Pancreas (tissue), 10 donors: ENCODE results near the gene GGA1. TPM values are rescaled to one million over a fixed set of nuclear protein-coding genes. Genes with fewer than 3 reads are reported as not detected.
A peak's percentile ranks its signal among the peaks of the same experiment; 100 is the strongest.

ENCODE experiments used
- ATAC-seq, 4 donors: fragments of 200-7000 bp; cut with Tn5 transposase; one replicate each; pipeline versions ENCODE4 v1.8.0 to v1.9.1; 2020; ENCODE audit warnings: mild to moderate bottlenecking in 4 of 4, moderate library complexity in 4 of 4
- DNase-seq, 6 donors: peaks; one replicate each; pipeline ENCODE4 v3.0.0-alpha.2; 2020
- FAIRE-seq: peaks from 2 replicates; lab custom pipeline; 2012; peaks lifted over from hg19 to GRCh38; lab: Jason Lieb, UNC
- H3K27ac ChIP-seq, 4 donors: fragments of 200-600 bp; sonication (generic); 1 replicate in 3 of 4; 2 replicates in 1 of 4; pipeline versions ENCODE4 v1.5.0 to v1.8.0; 2020
- H3K27me3 ChIP-seq, 4 donors: fragments of 200-600 bp; one replicate each; pipeline ENCODE4 v1.8.0; 2021
- H3K36me3 ChIP-seq, 3 donors: fragments of 200-600 bp; sonication (generic) in 1 of 3; one replicate each; pipeline versions ENCODE4 v1.5.0 to v1.8.0; 2020 to 2021
- H3K4me1 ChIP-seq, 3 donors: fragments of 200-600 bp; one replicate each; pipeline ENCODE4 v1.8.0; 2021
- H3K4me3 ChIP-seq, 4 donors: fragments of 200-600 bp; sonication (generic) in 2 of 4; one replicate each; pipeline versions ENCODE4 v1.5.0 to v1.8.0; 2020 to 2021
- H3K9me3 ChIP-seq, 4 donors: fragments of 200-600 bp; one replicate each; pipeline ENCODE4 v1.8.0; 2021
- WGBS, 2 donors: extraction: QIAGEN DNeasy Blood & Tissue Kit; methylation state at CpG; one replicate each; pipeline ENCODE4 v1.1.7; 2013; 5-methylcytosine and 5-hydroxymethylcytosine counted together
- intact Hi-C, 3 donors: fragments of 100-400 bp; cut with DNase I; formaldehyde crosslinking; loops; one replicate each; pipeline versions ENCODE4 v1.11.1 to v1.14.2; 2022
- polyA plus RNA-seq, 2 donors: library from polyadenylated mRNA; stranded (reverse); fragments of 200-250 nt; gene quantifications; one replicate each; pipeline ENCODE4 v1.2.3, GENCODE V29; 2013
- total RNA-seq, 6 donors: library from RNA; stranded (reverse); fragmentation: NEBNext Ultra II Directional in 4 of 6; extraction: Animal tissue kit (Norgen Biotek cat#: 25700) in 4 of 6; gene quantifications; one replicate each; pipeline versions ENCODE4 v1.2.1 to v1.2.4, GENCODE V29; 2021 to 2023
- TF ChIP-seq, protein P1 (sequence below), 4 donors: fragments of 200-600 bp; sonication (generic) in 3 of 4; IDR thresholded peaks; one replicate each; pipeline versions ENCODE4 v1.5.0 to v1.8.0; 2021; ENCODE audit warnings: antibody characterized with exemption in 4 of 4
- donor health status: healthy with polysubstance abuse.
- donor health status: DM: no; HTN: no; CAD: no; lungs with moderate emphysema.
- donor health status: DM: no; HTN: no; CAD: no.
- donor health status: control.
- donor health status: control.
- donor health status: Bipolar disorder and iron deficiency.
- donor health status: DM: yes; HTN: yes; CAD: no.
- donor health status: DM: no; HTN: no; CAD: no.
- donor health status: DM: no; HTN: no; CAD: no.
- donor health status: DM: yes; HTN: yes; CAD: no.

GGA1 gene
- total and polyA plus RNA-seq, 8 donors = 17.9 to 84.9 (median 23.9) TPM

DNA sequence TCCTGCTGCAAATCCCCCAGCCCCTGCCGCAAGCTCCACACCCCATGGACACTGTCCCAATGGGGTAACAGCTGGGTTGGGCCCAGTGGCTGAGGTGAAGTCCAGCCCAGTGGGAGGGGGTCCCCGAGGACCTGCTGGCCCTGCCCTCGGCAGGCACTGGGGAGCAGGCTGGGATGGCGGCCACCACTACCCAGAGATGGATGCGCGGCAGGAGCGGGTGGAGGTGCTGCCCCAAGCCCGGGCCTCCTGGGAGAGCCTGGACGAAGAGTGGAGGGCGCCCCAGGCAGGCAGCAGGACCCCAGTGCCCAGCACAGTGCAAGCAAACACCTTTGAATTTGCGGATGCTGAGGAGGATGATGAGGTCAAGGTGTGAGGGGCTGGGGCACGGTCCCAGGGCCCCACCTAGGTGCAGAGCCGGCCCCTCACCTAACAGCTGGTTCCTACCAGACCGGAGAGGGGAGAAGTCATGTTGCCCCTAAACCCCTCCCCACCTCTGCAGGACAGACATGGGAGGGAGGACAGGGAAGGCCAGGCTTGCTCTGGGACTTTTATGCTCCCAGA is 40.1 kb upstream of the GGA1 start:
- Histone ChIP-seq H3K27ac (peak overlapping the region; percentile 77 to 98 (median 95)), H3K27me3 (no peaks in the 10 kb centered on the region), H3K4me3 (peak overlapping the region in 1 of 4 donors; percentile 9), H3K9me3 (no peaks in the 10 kb centered on the region), H3K4me1 (peaks cover 71 to 81% (median 74%) of the 10 kb centered on the region in 3 donors), H3K36me3 (peaks cover 0 to 20% (median 12%) of the 10 kb centered on the region in 3 donors)
- ATAC-seq = no peak
- 33 to 38% methylated on average over 13 to 14 of the region's 14 CpGs for WGBS, 2 donors
- TF ChIP-seq, protein P1, sequence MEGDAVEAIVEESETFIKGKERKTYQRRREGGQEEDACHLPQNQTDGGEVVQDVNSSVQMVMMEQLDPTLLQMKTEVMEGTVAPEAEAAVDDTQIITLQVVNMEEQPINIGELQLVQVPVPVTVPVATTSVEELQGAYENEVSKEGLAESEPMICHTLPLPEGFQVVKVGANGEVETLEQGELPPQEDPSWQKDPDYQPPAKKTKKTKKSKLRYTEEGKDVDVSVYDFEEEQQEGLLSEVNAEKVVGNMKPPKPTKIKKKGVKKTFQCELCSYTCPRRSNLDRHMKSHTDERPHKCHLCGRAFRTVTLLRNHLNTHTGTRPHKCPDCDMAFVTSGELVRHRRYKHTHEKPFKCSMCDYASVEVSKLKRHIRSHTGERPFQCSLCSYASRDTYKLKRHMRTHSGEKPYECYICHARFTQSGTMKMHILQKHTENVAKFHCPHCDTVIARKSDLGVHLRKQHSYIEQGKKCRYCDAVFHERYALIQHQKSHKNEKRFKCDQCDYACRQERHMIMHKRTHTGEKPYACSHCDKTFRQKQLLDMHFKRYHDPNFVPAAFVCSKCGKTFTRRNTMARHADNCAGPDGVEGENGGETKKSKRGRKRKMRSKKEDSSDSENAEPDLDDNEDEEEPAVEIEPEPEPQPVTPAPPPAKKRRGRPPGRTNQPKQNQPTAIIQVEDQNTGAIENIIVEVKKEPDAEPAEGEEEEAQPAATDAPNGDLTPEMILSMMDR (IDR thresholded peaks at IDR 0.05) = no peak
- no peak for FAIRE-seq
- peak in 5 of 6 donors; percentile 50 to 85 (median 67) for DNase-seq
- intact Hi-C loops = no loop called here

DNA sequence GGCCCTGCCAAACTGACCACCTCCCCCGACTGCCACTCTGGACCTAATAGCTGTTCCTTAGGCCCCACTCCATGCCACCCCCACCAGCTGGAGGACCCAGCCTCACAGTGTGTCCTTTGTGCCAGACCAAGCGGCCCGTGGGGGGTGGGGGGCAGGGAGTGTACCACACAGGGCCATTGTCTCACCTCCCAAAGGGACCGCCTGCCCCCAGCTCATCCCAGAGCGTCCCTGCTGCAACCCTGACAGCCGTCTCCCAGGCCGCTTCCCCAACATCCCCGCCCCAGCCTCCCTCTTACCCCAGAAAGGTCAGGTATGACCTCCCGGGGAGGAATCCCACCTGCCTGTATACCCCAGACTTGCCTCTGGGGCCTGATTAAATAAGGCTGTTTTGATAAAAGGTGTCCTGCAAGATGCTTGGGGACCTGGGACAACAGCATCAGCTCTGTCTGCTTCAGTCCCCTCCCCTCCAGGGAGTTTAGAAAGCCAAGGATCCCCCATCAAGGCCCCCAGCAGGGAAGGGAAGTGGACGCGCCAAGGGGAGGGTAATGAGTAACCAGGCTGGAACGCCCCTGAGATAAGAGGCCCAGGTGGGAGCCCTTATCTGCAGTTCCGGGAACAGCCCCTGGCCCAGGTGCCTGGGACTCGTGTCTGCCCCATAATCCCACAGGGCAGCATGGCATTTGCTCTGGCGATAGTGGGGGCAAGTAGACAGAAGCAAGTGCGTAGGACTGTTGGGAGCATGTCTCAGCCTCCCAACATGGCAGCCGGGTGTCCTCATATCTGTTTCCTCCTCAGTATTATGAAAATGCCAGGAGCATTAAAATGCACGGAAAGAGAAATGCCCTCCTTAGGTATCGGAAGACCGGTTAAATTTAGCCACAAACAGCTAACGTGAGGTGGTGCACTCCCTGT is 39.4 kb upstream of the GGA1 start:
- Histone ChIP-seq H3K27ac (peak overlapping the region; percentile 77 to 98 (median 95)), H3K27me3 (no peaks in the 10 kb centered on the region), H3K4me3 (peak overlapping the region in 1 of 4 donors; percentile 9), H3K9me3 (no peaks in the 10 kb centered on the region), H3K4me1 (peaks cover 66 to 79% (median 74%) of the 10 kb centered on the region in 3 donors), H3K36me3 (peaks cover 0 to 20% (median 12%) of the 10 kb centered on the region in 3 donors)
- TF ChIP-seq, protein P1 (IDR thresholded peaks at IDR 0.05) = no peak
- DNase-seq (peak; percentile 85 to 97 (median 94)), ATAC-seq (peak; percentile 72 to 81 (median 76)), FAIRE-seq (no peak)
- intact Hi-C loops = no loop called here
- WGBS, 2 donors = 14 to 17% methylated on average over 21 of the region's 21 CpGs

GRCh38 chr22:37569921-37570660 is 38.5 kb upstream of the GGA1 start:
- FAIRE-seq (no peak), DNase-seq (peak; percentile 89 to 98 (median 98)), ATAC-seq (peak; percentile 62 to 71 (median 65))
- Histone ChIP-seq H3K4me3 (peak overlapping the region in 1 of 4 donors; percentile 9), H3K27ac (peak overlapping the region; percentile 77 to 98 (median 95)), H3K36me3 (peaks cover 0 to 20% (median 12%) of the 10 kb centered on the region in 3 donors), H3K27me3 (no peaks in the 10 kb centered on the region), H3K4me1 (peaks cover 62 to 73% (median 71%) of the 10 kb centered on the region in 3 donors), H3K9me3 (no peaks in the 10 kb centered on the region)
- 12% methylated on average over 9 of the region's 9 CpGs for WGBS, 2 donors
- intact Hi-C loops = no loop called here
- TF ChIP-seq, protein P1 (IDR thresholded peaks at IDR 0.05) = no peak

GRCh38 chr22:37570661-37570976 is 38.0 kb upstream of the GGA1 start:
- Histone ChIP-seq H3K9me3 (no peaks in the 10 kb centered on the region), H3K27me3 (no peaks in the 10 kb centered on the region), H3K27ac (peak overlapping the region; percentile 77 to 98 (median 95)), H3K4me1 (peaks cover 57 to 75% (median 66%) of the 10 kb centered on the region in 3 donors), H3K4me3 (no peak overlapping the region), H3K36me3 (peaks cover 0 to 20% (median 12%) of the 10 kb centered on the region in 3 donors)
- WGBS, 2 donors = 16% methylated on average over 4 of the region's 4 CpGs
- TF ChIP-seq, protein P1 (IDR thresholded peaks at IDR 0.05) = no peak
- FAIRE-seq (no peak), ATAC-seq (no peak), DNase-seq (no peak)
- intact Hi-C loops = no loop called here
